Stimulated activated CD4-positive, alpha-beta T cell treated with anti-CD3 and anti-CD28 coated beads, Interleukin-1b, Interleukin-23, amount 100 ng/mL, for 24 hours (primary cell): ENCODE data around the gene KRT28.
"Not testable (repeated sequence)": the region's sequence is repeated elsewhere in the genome, so short reads cannot be mapped to it uniquely, and the experiment has no call there.

ENCODE experiments used
- DNase-seq, 4 experiments: peaks; one replicate each; pipeline ENCODE4 v3.0.0-alpha.2; 2020; ENCODE audit warnings: low read depth in 4 of 4, low spot score in 1 of 4

KRT28 gene

GRCh38 chr17:40779181-40779909 is 20.4 kb downstream of the KRT28 start:
- peak in 1 of 4 experiments; percentile 7 for DNase-seq

- DNase-seq: no peak
These were observed 21.3 kb downstream of the KRT28 start for GRCh38 chr17:40778461-40778860.

GRCh38 chr17:40777971-40778370 is 21.8 kb downstream of the KRT28 start:
- no peak for DNase-seq

- DNase-seq: no peak
These were observed 22.3 kb downstream of the KRT28 start for GRCh38 chr17:40777459-40777858.

- no peak for DNase-seq
These were observed 23.8 kb downstream of the KRT28 start for GRCh38 chr17:40775945-40776344.

GRCh38 chr17:40772101-40772500 is 27.7 kb downstream of the KRT28 start, which contains the start of gene KRT26:
TSS of gene KRT26 (minus strand) at chr17:40772201. CDS start at chr17:40772113, 88 bp downstream.
- DNase-seq: no peak

GRCh38 chr17:40765657-40766056 is 34.1 kb downstream of the KRT28 start:
- DNase-seq: no peak

- DNase-seq: no peak
These were observed 36.0 kb downstream of the KRT28 start for GRCh38 chr17:40763752-40764151.

- DNase-seq: no peak
These were observed 39.4 kb downstream of the KRT28 start for GRCh38 chr17:40760105-40761016.

GRCh38 chr17:40755231-40755630 is 44.5 kb downstream of the KRT28 start, which contains the start of gene KRT25:
TSS of gene KRT25 (minus strand) at chr17:40755331. CDS start at chr17:40755271, 60 bp downstream.
- DNase-seq: no peak

- no peak for DNase-seq
These were observed 46.0 kb downstream of the KRT28 start for GRCh38 chr17:40753804-40754203.

- no peak for DNase-seq
These were observed 48.7 kb downstream of the KRT28 start for GRCh38 chr17:40751065-40751464.

- no peak for DNase-seq
These were observed 49.4 kb downstream of the KRT28 start for GRCh38 chr17:40750391-40750790.

- DNase-seq: not testable (repeated sequence)
These were observed 51.1 kb downstream of the KRT28 start for GRCh38 chr17:40748666-40749065.
